H9 (cell line): ENCODE results near the gene UCMA. TPM values are rescaled to one million over a fixed set of nuclear protein-coding genes. Genes with fewer than 3 reads are reported as not detected.

Experiments
- DNase-seq: peaks from one replicate; pipeline ENCODE4 v3.0.0-alpha.2; 2017
- H2AFZ ChIP-seq: one replicate; pipeline ENCODE4 v1.6.1; 2013; ENCODE audit warnings: mild to moderate bottlenecking, low read length, control low read depth, moderate library complexity
- H2AK5ac ChIP-seq: 2 replicates; pipeline ENCODE4 v1.6.1; 2013; ENCODE audit warnings: low read length, control low read depth, mixed read lengths; ENCODE audit not compliant: insufficient read length
- H2BK120ac ChIP-seq: one replicate; pipeline ENCODE4 v1.6.1; 2013; ENCODE audit warnings: low read depth, mild to moderate bottlenecking, low read length, control low read depth, inconsistent platforms; ENCODE audit not compliant: poor library complexity, severe bottlenecking
- H2BK12ac ChIP-seq: 2 replicates; pipeline ENCODE4 v1.6.1; 2013; ENCODE audit warnings: low read length, control low read depth, mixed read lengths, low read depth; ENCODE audit not compliant: insufficient read length
- H2BK15ac ChIP-seq: 2 replicates; pipeline ENCODE4 v1.6.1; 2013; ENCODE audit warnings: low read depth, low read length, control low read depth
- H2BK20ac ChIP-seq: one replicate; pipeline ENCODE4 v1.6.1; 2013; ENCODE audit warnings: low read depth, mild to moderate bottlenecking, low read length, control low read depth, inconsistent platforms; ENCODE audit not compliant: poor library complexity, severe bottlenecking
- H2BK5ac ChIP-seq: 2 replicates; pipeline ENCODE4 v1.6.1; 2013; ENCODE audit warnings: low read length, control low read depth, mixed read lengths; ENCODE audit not compliant: insufficient read length
- H3K14ac ChIP-seq: 2 replicates; pipeline ENCODE4 v1.6.1; 2013; ENCODE audit warnings: low read length, control low read depth; ENCODE audit not compliant: insufficient read depth
- H3K18ac ChIP-seq: 2 replicates; pipeline ENCODE4 v1.6.1; 2013; ENCODE audit warnings: low read depth, mild to moderate bottlenecking, mixed read lengths, low read length, control low read depth; ENCODE audit not compliant: insufficient read length
- H3K23ac ChIP-seq: 2 replicates; pipeline ENCODE4 v1.6.1; 2013; ENCODE audit warnings: low read length, control low read depth, mixed read lengths, low read depth; ENCODE audit not compliant: insufficient read length
- H3K23me2 ChIP-seq: 2 replicates; pipeline ENCODE4 v1.6.1; 2013; ENCODE audit warnings: low read depth, mild to moderate bottlenecking, mixed read lengths, low read length, control low read depth; ENCODE audit not compliant: insufficient read length, poor library complexity, severe bottlenecking
- H3K27ac ChIP-seq: 2 replicates; pipeline ENCODE4 v1.5.1; 2013; ENCODE audit warnings: low read length, control low read depth, mixed read lengths, low read depth; ENCODE audit not compliant: insufficient read length
- H3K27me3 ChIP-seq: 2 replicates; pipeline ENCODE4 v1.6.1; 2013; ENCODE audit warnings: low read length, control low read depth, inconsistent platforms; ENCODE audit not compliant: insufficient read depth
- H3K4ac ChIP-seq: 2 replicates; pipeline ENCODE4 v1.6.1; 2013; ENCODE audit warnings: low read depth, mild to moderate bottlenecking, control low read depth, inconsistent platforms, low read length, moderate library complexity
- H3K4me1 ChIP-seq: 2 replicates; pipeline ENCODE4 v1.6.1; 2013; ENCODE audit warnings: low read length, control low read depth, inconsistent platforms; ENCODE audit not compliant: insufficient read depth
- H3K4me2 ChIP-seq: 2 replicates; pipeline ENCODE4 v1.6.1; 2013; ENCODE audit warnings: low read length, control low read depth, mixed read lengths; ENCODE audit not compliant: insufficient read length, insufficient read depth
- H3K56ac ChIP-seq: 2 replicates; pipeline ENCODE4 v1.6.1; 2013; ENCODE audit warnings: low read depth, mild to moderate bottlenecking, mixed read lengths, low read length, control low read depth; ENCODE audit not compliant: insufficient read length
- H3K79me1 ChIP-seq: 2 replicates; pipeline ENCODE4 v1.6.1; 2013; ENCODE audit warnings: low read depth, mild to moderate bottlenecking, moderate library complexity, low read length, control low read depth, inconsistent platforms; ENCODE audit not compliant: insufficient read depth, poor library complexity, severe bottlenecking
- H3K79me2 ChIP-seq: 2 replicates; pipeline ENCODE4 v1.6.1; 2013; ENCODE audit warnings: low read length, control low read depth, inconsistent platforms; ENCODE audit not compliant: insufficient read depth
- H3K9ac ChIP-seq: 2 replicates; pipeline ENCODE4 v1.6.1; 2013; ENCODE audit warnings: low read length, control low read depth, mixed read lengths; ENCODE audit not compliant: insufficient read length; ENCODE audit errors: extremely low read depth
- H3K9me3 ChIP-seq: one replicate; pipeline ENCODE4 v1.6.1; 2013; ENCODE audit warnings: low read depth, low read length, inconsistent platforms; ENCODE audit not compliant: control insufficient read depth
- H3T11ph ChIP-seq: one replicate; pipeline ENCODE4 v1.6.1; 2013; ENCODE audit warnings: mild to moderate bottlenecking, low read length, control low read depth, inconsistent platforms
- H4K20me1 ChIP-seq: one replicate; pipeline ENCODE4 v1.6.1; 2013; ENCODE audit not compliant: control insufficient read depth, insufficient read length, insufficient read depth
- H4K5ac ChIP-seq: 2 replicates; pipeline ENCODE4 v1.6.1; 2013; ENCODE audit warnings: low read depth, mild to moderate bottlenecking, mixed read lengths, low read length, control low read depth; ENCODE audit not compliant: insufficient read length
- H4K8ac ChIP-seq: replicated peaks from 2 replicates; pipeline ENCODE4 v1.6.1; 2013; ENCODE audit warnings: low read length, control low read depth, mixed read lengths, low read depth; ENCODE audit not compliant: insufficient read length
- H4K91ac ChIP-seq: 2 replicates; pipeline ENCODE4 v1.6.1; 2013; ENCODE audit warnings: low read depth, mild to moderate bottlenecking, moderate library complexity, mixed read lengths, low read length, control low read depth; ENCODE audit not compliant: insufficient read length
- H3K27ac Mint-ChIP-seq, 3 experiments: 2 replicates in 2 of 3; 3 replicates in 1 of 3; pipeline ENCODE4 v1.8.0; 2020 to 2021; ENCODE audit warnings: mixed read lengths in 3 of 3, mild to moderate bottlenecking in 1 of 3, moderate library complexity in 1 of 3
- H3K27me3 Mint-ChIP-seq: 2 replicates; pipeline ENCODE4 v1.8.0; 2021; ENCODE audit warnings: low read depth, mild to moderate bottlenecking, moderate library complexity, mixed read lengths
- H3K36me3 Mint-ChIP-seq, 3 experiments: 2 replicates in 2 of 3; 3 replicates in 1 of 3; pipeline ENCODE4 v1.8.0; 2020 to 2021; ENCODE audit warnings: low read depth in 3 of 3, mixed read lengths in 3 of 3; ENCODE audit not compliant: insufficient read depth in 1 of 3
- H3K4me1 Mint-ChIP-seq, 2 experiments: 2 replicates each; pipeline ENCODE4 v1.8.0; 2020; ENCODE audit warnings: mixed read lengths in 2 of 2
- H3K4me3 Mint-ChIP-seq, 2 experiments: 2 replicates in 1 of 2; 3 replicates in 1 of 2; pipeline ENCODE4 v1.8.0; 2020 to 2021; ENCODE audit warnings: mild to moderate bottlenecking in 2 of 2, mixed read lengths in 2 of 2, moderate library complexity in 1 of 2
- H3K9me3 Mint-ChIP-seq, 2 experiments: 2 replicates in 1 of 2; 3 replicates in 1 of 2; pipeline ENCODE4 v1.8.0; 2020; ENCODE audit warnings: mild to moderate bottlenecking in 2 of 2, mixed read lengths in 2 of 2, moderate library complexity in 1 of 2
- WGBS: extraction: QIAGEN DNeasy Blood & Tissue Kit; methylation state at CpG from one replicate; pipeline ENCODE4 v1.1.7; 2013; ENCODE audit warnings: missing lambda C conversion rate, low lambda C conversion rate, mixed read lengths; ENCODE audit not compliant: insufficient read length; ENCODE audit errors: extremely low coverage; 5-methylcytosine and 5-hydroxymethylcytosine counted together
- total RNA-seq: library from RNA; stranded (reverse); gene quantifications from 2 replicates; pipeline ENCODE4 v1.2.1, GENCODE V29; 2021
- TF ChIP-seq, protein P1 (sequence below): fragments of 200-600 bp; sonication (generic); conservative IDR thresholded peaks from 3 replicates; pipeline ENCODE4 v1.8.0; 2021; ENCODE audit warnings: antibody characterized with exemption, mild to moderate bottlenecking

The UCMA gene
- total RNA-seq, 1 experiment from 2014 or later: not detected

DNA sequence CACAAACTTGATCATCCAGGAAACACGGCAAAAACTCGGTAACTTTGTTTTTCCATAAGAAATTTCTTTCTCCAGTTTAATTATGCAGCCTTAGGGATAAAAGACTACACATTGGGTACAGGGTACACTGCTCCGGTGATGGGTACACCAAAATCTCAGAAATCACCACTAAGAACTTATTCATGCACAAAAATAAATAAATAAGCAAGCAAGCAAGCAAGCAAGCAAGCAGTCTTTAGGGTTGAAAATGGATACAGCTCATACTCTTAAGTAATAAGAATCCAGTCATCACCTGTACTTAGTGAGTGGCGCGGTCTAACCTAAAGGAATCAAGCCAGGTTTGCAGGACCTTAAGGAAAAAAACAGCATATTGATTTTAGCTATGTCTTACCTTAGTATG is 42.8 kb downstream of the UCMA start:
- no peak overlapping the region for H3K27ac ChIP-seq

More for the DNA sequence above, 42.8 kb downstream of the UCMA start:
- no peak overlapping the region for H3T11ph ChIP-seq
- no peak overlapping the region for H4K5ac ChIP-seq
- H3K27me3 ChIP-seq: no peaks in the 10 kb centered on the region
- no peak overlapping the region for H3K27ac Mint-ChIP-seq
- H3K27me3 Mint-ChIP-seq: no peaks in the 10 kb centered on the region
- H3K4me1 Mint-ChIP-seq: no peaks in the 10 kb centered on the region
- no peak overlapping the region for H2AK5ac ChIP-seq
- H3K79me1 ChIP-seq: no peaks in the 10 kb centered on the region
- H2BK15ac ChIP-seq: no peak overlapping the region
- H3K4me3 Mint-ChIP-seq: no peak overlapping the region
- H3K23ac ChIP-seq: no peak overlapping the region
- no peak overlapping the region for H2BK120ac ChIP-seq
- no peak overlapping the region for H3K14ac ChIP-seq
- H3K4ac ChIP-seq: no peak overlapping the region
- H4K20me1 ChIP-seq: no peaks in the 10 kb centered on the region
- no peak overlapping the region for H4K8ac ChIP-seq
- no CpG with 5 or more reads among the region's 5 CpGs for WGBS
- H2BK20ac ChIP-seq: no peak overlapping the region
- H3K4me2 ChIP-seq: no peak overlapping the region
- H3K18ac ChIP-seq: no peak overlapping the region
- no peak overlapping the region for H3K9ac ChIP-seq
- H3K9me3 ChIP-seq: no peaks in the 10 kb centered on the region
- TF ChIP-seq, protein P1, sequence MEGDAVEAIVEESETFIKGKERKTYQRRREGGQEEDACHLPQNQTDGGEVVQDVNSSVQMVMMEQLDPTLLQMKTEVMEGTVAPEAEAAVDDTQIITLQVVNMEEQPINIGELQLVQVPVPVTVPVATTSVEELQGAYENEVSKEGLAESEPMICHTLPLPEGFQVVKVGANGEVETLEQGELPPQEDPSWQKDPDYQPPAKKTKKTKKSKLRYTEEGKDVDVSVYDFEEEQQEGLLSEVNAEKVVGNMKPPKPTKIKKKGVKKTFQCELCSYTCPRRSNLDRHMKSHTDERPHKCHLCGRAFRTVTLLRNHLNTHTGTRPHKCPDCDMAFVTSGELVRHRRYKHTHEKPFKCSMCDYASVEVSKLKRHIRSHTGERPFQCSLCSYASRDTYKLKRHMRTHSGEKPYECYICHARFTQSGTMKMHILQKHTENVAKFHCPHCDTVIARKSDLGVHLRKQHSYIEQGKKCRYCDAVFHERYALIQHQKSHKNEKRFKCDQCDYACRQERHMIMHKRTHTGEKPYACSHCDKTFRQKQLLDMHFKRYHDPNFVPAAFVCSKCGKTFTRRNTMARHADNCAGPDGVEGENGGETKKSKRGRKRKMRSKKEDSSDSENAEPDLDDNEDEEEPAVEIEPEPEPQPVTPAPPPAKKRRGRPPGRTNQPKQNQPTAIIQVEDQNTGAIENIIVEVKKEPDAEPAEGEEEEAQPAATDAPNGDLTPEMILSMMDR: no peak
- no peaks in the 10 kb centered on the region for H3K23me2 ChIP-seq
- H3K36me3 Mint-ChIP-seq: peaks cover 59 to 90% (median 86%) of the 10 kb centered on the region in 3 experiments
- H3K56ac ChIP-seq: no peak overlapping the region
- no peak overlapping the region for H2BK12ac ChIP-seq
- peaks cover 2 to 5% of the 10 kb centered on the region in 2 experiments; a peak in 4 of 5 replicates for H3K9me3 Mint-ChIP-seq
- no peak overlapping the region for H2BK5ac ChIP-seq
- H3K4me1 ChIP-seq: no peaks in the 10 kb centered on the region
- no peak overlapping the region for H2AFZ ChIP-seq
- H4K91ac ChIP-seq: no peak overlapping the region
- no peaks in the 10 kb centered on the region for H3K79me2 ChIP-seq
- no peak for DNase-seq
